ENCODE results near the gene ZKSCAN1. TPM values are rescaled to one million over a fixed set of nuclear protein-coding genes. Genes with fewer than 3 reads are reported as not detected.
"Not testable (repeated sequence)": the region's sequence is repeated elsewhere in the genome, so short reads cannot be mapped to it uniquely, and the experiment has no call there.

The ZKSCAN1 gene
- total RNA-seq (2014; rRNA removed; shearing (Covaris generic)), result 17.7 and 20.0 TPM in 2 replicates

- peak within 1 kb of the TSS; percentile 82 for H3K27ac ChIP-seq
- peak; percentile 92 to 96 for DNase-seq
- H3K4me3 ChIP-seq, result peak within 1 kb of the TSS; percentile 99
- H3K9me3 ChIP-seq (replicated peaks), result no peaks in the 10 kb centered on the region
- H3K36me3 ChIP-seq, result 0 out of 2 replicates have a peak, but pooled peaks cover 5% of the 10 kb centered on the region
- H3K27me3 ChIP-seq, result no peaks in the 10 kb centered on the region
- H3K4me1 ChIP-seq, result peaks cover 9% of the 10 kb centered on the region
Observed at GRCh38 chr7:100015232-100016214, at the start of gene ZKSCAN1. Gene ZKSCAN1 (plus strand): TSS chr7:100015596. CDS start chr7:100023507, 7,911 bp downstream.

GRCh38 chr7:99969298-99969697 lies 46.1 kb upstream of the ZKSCAN1 start:
- Histone ChIP-seq H3K36me3 (no peaks in the 10 kb centered on the region), H3K27ac (no peak overlapping the region), H3K9me3 (replicated peaks) (0 out of 2 replicates have a peak, but pooled peaks cover 4% of the 10 kb centered on the region), H3K4me1 (no peaks in the 10 kb centered on the region), H3K27me3 (no peaks in the 10 kb centered on the region), H3K4me3 (no peak overlapping the region)
- DNase-seq, result no peak

- H3K27me3 ChIP-seq; H3K4me3 ChIP-seq; H3K9me3 ChIP-seq (replicated peaks); DNase-seq; H3K36me3 ChIP-seq; H3K4me1 ChIP-seq; H3K27ac ChIP-seq: not testable (repeated sequence)
Observed at GRCh38 chr7:99969813-99970212, 45.6 kb upstream of the ZKSCAN1 start.

GRCh38 chr7:99971242-99971641 lies 44.2 kb upstream of the ZKSCAN1 start:
- H3K36me3 ChIP-seq, result no peaks in the 10 kb centered on the region
- no peaks in the 10 kb centered on the region; the same call in 1 of the 2 replicates for H3K27me3 ChIP-seq
- DNase-seq, result no peak
- no peaks in the 10 kb centered on the region for H3K4me1 ChIP-seq
- H3K9me3 ChIP-seq (replicated peaks), result no peaks in the 10 kb centered on the region
- H3K27ac ChIP-seq, result no peak overlapping the region
- H3K4me3 ChIP-seq, result no peak overlapping the region

- not testable (repeated sequence) for H3K36me3 ChIP-seq; H3K27ac ChIP-seq; H3K27me3 ChIP-seq; DNase-seq; H3K9me3 ChIP-seq (replicated peaks); H3K4me3 ChIP-seq; H3K4me1 ChIP-seq
Observed at GRCh38 chr7:99973817-99974216, 41.6 kb upstream of the ZKSCAN1 start.

DNA sequence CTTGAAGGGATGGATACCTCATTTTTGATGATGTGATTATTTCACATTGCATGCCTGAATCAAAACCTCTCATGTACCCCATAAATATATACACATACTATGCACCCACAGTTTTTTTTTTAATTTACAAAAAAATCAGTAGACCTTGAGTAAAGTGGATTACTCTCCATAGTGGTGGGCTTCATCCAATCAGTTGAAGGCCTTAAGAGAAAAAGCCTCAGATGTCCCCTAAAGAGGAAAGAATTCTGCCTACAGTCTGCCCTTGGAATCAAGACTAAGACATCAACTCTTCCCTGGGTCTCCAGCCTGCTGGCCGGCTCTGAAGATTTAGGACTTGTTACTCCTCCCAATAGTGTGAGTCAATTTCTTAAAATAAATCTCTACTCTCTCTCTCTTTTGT lies 40.7 kb upstream of the ZKSCAN1 start:
- Histone ChIP-seq H3K9me3 (replicated peaks) (no peaks in the 10 kb centered on the region), H3K36me3 (no peaks in the 10 kb centered on the region), H3K27me3 (peaks cover 7% of the 10 kb centered on the region; the same call in 1 of the 2 replicates), H3K4me1 (no peaks in the 10 kb centered on the region), H3K4me3 (no peak overlapping the region), H3K27ac (no peak overlapping the region)
- DNase-seq, result no peak

- no peak within 1 kb of the TSS for H3K27ac ChIP-seq
Observed at GRCh38 chr7:99975782-99976521, 39.4 kb upstream of the ZKSCAN1 start, which contains the start of gene AZGP1. Gene AZGP1 (minus strand): TSS chr7:99976031. CDS start chr7:99976020, 11 bp downstream.

DNA sequence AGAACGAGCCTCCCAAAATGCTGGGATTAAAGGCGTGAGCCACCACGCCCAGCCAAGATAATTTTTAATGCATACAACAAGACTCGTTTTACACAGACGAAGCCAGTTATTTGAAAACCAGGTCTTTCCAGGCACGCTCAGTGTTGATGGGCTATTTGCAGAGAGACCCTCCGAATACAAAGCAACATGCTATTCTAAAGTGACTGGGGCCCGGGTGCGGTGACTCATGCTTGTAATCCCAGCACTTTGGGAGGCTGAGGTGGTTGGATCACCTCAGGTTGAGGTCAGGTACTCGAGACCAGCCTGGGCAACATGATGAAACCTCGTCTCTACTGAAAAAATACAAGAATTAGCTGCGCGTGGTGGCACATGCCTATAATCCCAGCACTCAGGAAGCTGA lies 38.8 kb upstream of the ZKSCAN1 start:
- Histone ChIP-seq H3K27ac (no peak overlapping the region), H3K4me1 (no peaks in the 10 kb centered on the region), H3K36me3 (no peaks in the 10 kb centered on the region), H3K4me3 (no peak overlapping the region), H3K27me3 (peaks cover 7% of the 10 kb centered on the region; the same call in 1 of the 2 replicates), H3K9me3 (replicated peaks) (no peaks in the 10 kb centered on the region)
- no peak for DNase-seq

More at GRCh38 chr7:99975782-99976521, 39.4 kb upstream of the ZKSCAN1 start, which contains the start of gene AZGP1:
- H3K9me3 ChIP-seq (replicated peaks), result no peaks in the 10 kb centered on the region
- H3K36me3 ChIP-seq, result no peaks in the 10 kb centered on the region
- H3K27me3 ChIP-seq, result peaks cover 7% of the 10 kb centered on the region; the same call in 1 of the 2 replicates
- no peaks in the 10 kb centered on the region for H3K4me1 ChIP-seq
- H3K4me3 ChIP-seq, result no peak within 1 kb of the TSS
- DNase-seq, result no peak

DNA sequence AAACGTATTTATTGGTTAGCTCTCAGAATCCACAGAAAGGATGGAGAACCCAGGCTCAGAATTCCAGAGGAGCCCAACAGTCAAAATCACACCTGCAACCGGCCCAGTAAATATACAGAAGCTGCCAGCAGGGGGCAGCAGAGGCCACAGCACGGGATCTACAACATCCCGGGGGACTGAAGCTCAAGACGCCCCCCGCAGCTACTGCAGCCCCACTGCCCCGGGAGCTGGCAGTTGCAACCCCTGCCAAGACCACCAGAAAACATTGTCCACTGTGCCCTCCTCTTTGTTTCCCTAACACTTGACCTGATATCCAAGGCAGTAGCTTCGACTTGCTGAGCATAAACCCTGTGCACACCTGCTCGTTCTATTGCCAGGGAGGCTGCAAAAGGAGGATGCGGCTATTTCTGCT lies 35.6 kb upstream of the ZKSCAN1 start:
- not testable (repeated sequence) for H3K27me3 ChIP-seq; H3K4me1 ChIP-seq; H3K4me3 ChIP-seq; H3K9me3 ChIP-seq (replicated peaks); H3K36me3 ChIP-seq; H3K27ac ChIP-seq
- DNase-seq, result peak; percentile 35 to 44

- not testable (repeated sequence) for DNase-seq; H3K4me1 ChIP-seq; H3K9me3 ChIP-seq (replicated peaks); H3K27ac ChIP-seq; H3K4me3 ChIP-seq; H3K36me3 ChIP-seq
- H3K27me3 ChIP-seq, result peaks cover 13% of the 10 kb centered on the region; the same call in 1 of the 2 replicates
Observed at GRCh38 chr7:99980448-99980872, 34.9 kb upstream of the ZKSCAN1 start.

- H3K27me3 ChIP-seq, result peaks cover 19% of the 10 kb centered on the region; the same call in 1 of the 2 replicates
- not testable (repeated sequence) for H3K27ac ChIP-seq; DNase-seq; H3K4me3 ChIP-seq; H3K9me3 ChIP-seq (replicated peaks); H3K4me1 ChIP-seq; H3K36me3 ChIP-seq
Observed at GRCh38 chr7:99981066-99981465, 34.3 kb upstream of the ZKSCAN1 start.

DNA sequence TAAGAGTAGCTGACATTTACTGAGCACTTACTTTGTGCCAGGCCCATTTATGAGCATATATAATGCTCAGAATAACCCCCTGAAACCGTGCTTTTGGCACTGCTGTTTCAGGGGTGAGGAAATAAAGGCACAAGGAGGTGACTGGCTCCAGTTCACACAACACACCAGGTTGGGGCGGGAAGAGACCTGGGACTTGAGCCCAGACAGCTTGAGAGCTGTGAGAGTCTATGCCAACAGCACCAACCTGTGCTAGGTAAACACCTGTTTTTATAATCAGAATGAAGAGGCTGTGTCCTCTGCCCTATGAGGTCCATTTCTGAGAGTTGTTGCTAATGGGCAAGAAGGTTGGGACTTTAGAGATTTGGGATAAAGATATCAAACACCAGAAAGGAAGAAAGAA lies 30.8 kb upstream of the ZKSCAN1 start:
- DNase-seq, result no peak
- Histone ChIP-seq H3K9me3 (replicated peaks) (no peaks in the 10 kb centered on the region), H3K4me1 (no peaks in the 10 kb centered on the region), H3K27me3 (peaks cover 37% of the 10 kb centered on the region), H3K4me3 (no peak overlapping the region), H3K36me3 (no peaks in the 10 kb centered on the region), H3K27ac (no peak overlapping the region)

- not testable (repeated sequence) for H3K27ac ChIP-seq; H3K4me3 ChIP-seq; H3K4me1 ChIP-seq; H3K9me3 ChIP-seq (replicated peaks); H3K36me3 ChIP-seq; DNase-seq
- peaks cover 41% of the 10 kb centered on the region for H3K27me3 ChIP-seq
Observed at GRCh38 chr7:99987306-99987705, 28.1 kb upstream of the ZKSCAN1 start.

- no peaks in the 10 kb centered on the region for H3K4me1 ChIP-seq
- DNase-seq, result no peak
- no peaks in the 10 kb centered on the region for H3K36me3 ChIP-seq
- no peak overlapping the region for H3K4me3 ChIP-seq
- peaks cover 41% of the 10 kb centered on the region for H3K27me3 ChIP-seq
- H3K27ac ChIP-seq, result no peak overlapping the region
- no peaks in the 10 kb centered on the region for H3K9me3 ChIP-seq (replicated peaks)
Observed at GRCh38 chr7:99987846-99988245, 27.6 kb upstream of the ZKSCAN1 start.

DNA sequence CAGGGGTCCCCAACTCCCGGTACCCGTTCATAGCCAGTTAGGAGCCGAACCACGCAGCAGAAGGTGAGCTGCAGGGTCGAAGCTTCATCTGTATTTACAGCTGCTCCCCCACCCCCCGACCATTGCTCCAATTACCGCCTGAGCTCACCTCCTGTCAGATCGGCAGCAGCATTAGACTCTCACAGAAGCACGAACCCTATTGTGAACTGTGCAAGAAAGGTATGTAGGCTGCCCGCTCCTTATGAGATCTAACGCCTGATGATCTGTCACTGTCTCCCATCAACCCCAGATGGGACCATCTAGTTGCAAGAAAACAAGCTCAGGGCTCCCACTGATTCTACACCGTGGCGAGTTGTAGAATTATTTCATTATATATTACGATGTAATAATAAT lies 24.9 kb upstream of the ZKSCAN1 start:
- no peaks in the 10 kb centered on the region for H3K4me1 ChIP-seq
- no peak for DNase-seq
- no peaks in the 10 kb centered on the region for H3K36me3 ChIP-seq
- H3K4me3 ChIP-seq, result no peak overlapping the region
- no peak overlapping the region for H3K27ac ChIP-seq
- H3K9me3 ChIP-seq (replicated peaks), result no peaks in the 10 kb centered on the region
- peaks cover 38% of the 10 kb centered on the region for H3K27me3 ChIP-seq
